HG03565 (cell line): ENCODE measurements around the gene SHROOM2.
"Not testable (repeated sequence)": the region's sequence is repeated elsewhere in the genome, so short reads cannot be mapped to it uniquely, and the experiment has no call there.

Experiments used
- ATAC-seq: cut with Tn5 transposase; IDR thresholded peaks from one replicate; pipeline ENCODE4 v1.9.1; 2021; ENCODE audit warnings: mild to moderate bottlenecking, moderate library complexity; ENCODE audit not compliant: unreplicated experiment

Gene SHROOM2

GRCh38 chrX:9785944-9786797, at the start of gene SHROOM2:
SHROOM2 (plus strand) TSS chrX:9786429; CDS start chrX:9786546, 117 bp downstream.
- no peak for ATAC-seq

GRCh38 chrX:9737363-9737762, 48.9 kb upstream of the SHROOM2 start:
- ATAC-seq = no peak

- no peak for ATAC-seq
Measured at GRCh38 chrX:9738151-9738550, 48.1 kb upstream of the SHROOM2 start.

GRCh38 chrX:9739130-9739529, 47.1 kb upstream of the SHROOM2 start:
- ATAC-seq = no peak

- no peak for ATAC-seq
Measured at GRCh38 chrX:9745417-9746115, 40.7 kb upstream of the SHROOM2 start.

GRCh38 chrX:9746148-9746888, 39.9 kb upstream of the SHROOM2 start:
- no peak for ATAC-seq

GRCh38 chrX:9747644-9748043, 38.6 kb upstream of the SHROOM2 start:
- ATAC-seq = no peak

- no peak for ATAC-seq
Measured at GRCh38 chrX:9749146-9749692, 37.0 kb upstream of the SHROOM2 start.

- no peak for ATAC-seq
Measured at GRCh38 chrX:9757366-9757765, 28.9 kb upstream of the SHROOM2 start.

- ATAC-seq = no peak
Measured at GRCh38 chrX:9758021-9758638, 28.1 kb upstream of the SHROOM2 start.

GRCh38 chrX:9759337-9759736, 26.9 kb upstream of the SHROOM2 start:
- no peak for ATAC-seq

- no peak for ATAC-seq
Measured at GRCh38 chrX:9765072-9765736, 21.0 kb upstream of the SHROOM2 start.

GRCh38 chrX:9765737-9766097, 20.5 kb upstream of the SHROOM2 start, which contains the start of gene GPR143:
GPR143 (minus strand) TSS chrX:9765847; CDS start chrX:9765817, 30 bp downstream.
- no peak for ATAC-seq

- ATAC-seq = no peak
Measured at GRCh38 chrX:9767375-9767774, 18.9 kb upstream of the SHROOM2 start.

- not testable (repeated sequence) for ATAC-seq
Measured at GRCh38 chrX:9768321-9768839, 17.8 kb upstream of the SHROOM2 start.

GRCh38 chrX:9770319-9770718, 15.9 kb upstream of the SHROOM2 start:
- no peak for ATAC-seq

- ATAC-seq = no peak
Measured at GRCh38 chrX:9772943-9773342, 13.3 kb upstream of the SHROOM2 start.

- no peak for ATAC-seq
Measured at GRCh38 chrX:9775930-9776329, 10.3 kb upstream of the SHROOM2 start.

GRCh38 chrX:9781941-9782340, 4.3 kb upstream of the SHROOM2 start:
- no peak for ATAC-seq

GRCh38 chrX:9784332-9784731, 1.9 kb upstream of the SHROOM2 start:
- ATAC-seq = no peak
